Measurements from ENCODE around the gene FOXO4.

Gene FOXO4

DNA sequence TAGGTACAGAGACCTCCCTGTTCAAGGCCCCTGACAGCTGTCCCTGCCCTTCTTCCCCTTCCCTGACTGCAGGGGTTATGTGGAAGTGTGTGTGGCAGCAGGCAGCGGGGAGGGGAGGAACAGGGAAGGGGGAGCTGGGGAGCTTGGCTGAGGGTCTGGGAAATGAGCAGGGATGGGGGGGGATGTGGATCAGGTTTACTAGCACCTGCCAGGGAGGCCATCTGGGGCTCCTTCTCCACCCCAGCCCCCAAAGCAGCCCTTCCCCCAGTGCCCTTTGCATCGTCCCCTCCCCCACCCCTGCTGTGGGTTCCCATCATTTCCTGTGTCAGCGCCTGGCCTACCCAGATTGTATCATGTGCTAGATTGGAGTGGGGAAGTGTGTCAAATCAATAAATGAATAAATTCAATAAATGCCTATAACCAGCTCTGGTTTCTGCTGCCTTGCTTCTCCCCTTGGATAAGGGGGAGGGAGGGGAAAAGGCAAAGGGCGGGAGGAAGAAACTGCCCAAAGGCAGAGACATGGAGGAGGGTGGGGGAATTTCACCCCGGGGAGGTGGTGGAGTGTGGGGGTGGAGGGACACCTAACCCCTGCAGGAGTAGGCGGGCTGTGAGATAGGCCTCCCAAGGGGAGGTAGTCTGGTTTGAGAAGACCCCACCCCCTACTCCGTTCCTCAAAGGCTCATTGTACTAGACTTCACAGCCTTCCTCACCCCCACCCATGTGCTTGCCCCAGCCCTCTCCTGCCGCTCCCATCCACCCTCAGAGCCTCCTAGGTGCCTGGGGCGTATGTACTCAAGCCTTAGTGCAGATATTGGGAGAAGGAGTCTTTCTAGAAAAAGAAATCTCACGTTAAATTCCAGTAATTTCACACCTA lies 7.7 kb downstream of the FOXO4 start:
- no peaks in the 10 kb centered on the region for H3K9me3 ChIP-seq (ENCODE audit: low read length)
- no peaks in the 10 kb centered on the region for H3K9me2 ChIP-seq (ENCODE audit: low read depth, low read length)
- no peaks in the 10 kb centered on the region for H3K79me2 ChIP-seq (ENCODE audit: insufficient read depth, low read length)
- H3K4me2 ChIP-seq (ENCODE audit: low read length) = peak overlapping the region; percentile 16; the same call in 1 of the 2 replicates
- no peaks in the 10 kb centered on the region for H4K20me1 ChIP-seq (ENCODE audit: insufficient read depth, low read length)
- no peaks in the 10 kb centered on the region for H3F3A ChIP-seq (ENCODE audit: insufficient read depth, low read length)
- H2AFZ ChIP-seq (ENCODE audit: low read length) = no peak overlapping the region
- H3K4me3 ChIP-seq (ENCODE audit: low read depth, low read length, poor library complexity, severe bottlenecking) = no peak overlapping the region
- H3K4me1 ChIP-seq (ENCODE audit: insufficient read depth, low read length, severe bottlenecking) = peaks cover 19% of the 10 kb centered on the region
- TF ChIP-seq, protein P1, sequence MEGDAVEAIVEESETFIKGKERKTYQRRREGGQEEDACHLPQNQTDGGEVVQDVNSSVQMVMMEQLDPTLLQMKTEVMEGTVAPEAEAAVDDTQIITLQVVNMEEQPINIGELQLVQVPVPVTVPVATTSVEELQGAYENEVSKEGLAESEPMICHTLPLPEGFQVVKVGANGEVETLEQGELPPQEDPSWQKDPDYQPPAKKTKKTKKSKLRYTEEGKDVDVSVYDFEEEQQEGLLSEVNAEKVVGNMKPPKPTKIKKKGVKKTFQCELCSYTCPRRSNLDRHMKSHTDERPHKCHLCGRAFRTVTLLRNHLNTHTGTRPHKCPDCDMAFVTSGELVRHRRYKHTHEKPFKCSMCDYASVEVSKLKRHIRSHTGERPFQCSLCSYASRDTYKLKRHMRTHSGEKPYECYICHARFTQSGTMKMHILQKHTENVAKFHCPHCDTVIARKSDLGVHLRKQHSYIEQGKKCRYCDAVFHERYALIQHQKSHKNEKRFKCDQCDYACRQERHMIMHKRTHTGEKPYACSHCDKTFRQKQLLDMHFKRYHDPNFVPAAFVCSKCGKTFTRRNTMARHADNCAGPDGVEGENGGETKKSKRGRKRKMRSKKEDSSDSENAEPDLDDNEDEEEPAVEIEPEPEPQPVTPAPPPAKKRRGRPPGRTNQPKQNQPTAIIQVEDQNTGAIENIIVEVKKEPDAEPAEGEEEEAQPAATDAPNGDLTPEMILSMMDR (IDR thresholded peaks at IDR 0.05; ENCODE audit: low read length) = no peak
- TF ChIP-seq EZH2 (IDR thresholded peaks at IDR 0.05; ENCODE audit: borderline replicate concordance, low read length) = no peak
- H3K27me3 ChIP-seq (ENCODE audit: insufficient read depth, low read length) = no peaks in the 10 kb centered on the region
- H3K36me3 ChIP-seq (ENCODE audit: insufficient read depth, low read length) = peaks cover 6% of the 10 kb centered on the region
- H3K27ac ChIP-seq (ENCODE audit: low read depth, low read length, poor library complexity, severe bottlenecking) = no peak overlapping the region
- no peak overlapping the region; the same call in 1 of the 2 replicates for H3K9ac ChIP-seq (ENCODE audit: low read length)

DNA sequence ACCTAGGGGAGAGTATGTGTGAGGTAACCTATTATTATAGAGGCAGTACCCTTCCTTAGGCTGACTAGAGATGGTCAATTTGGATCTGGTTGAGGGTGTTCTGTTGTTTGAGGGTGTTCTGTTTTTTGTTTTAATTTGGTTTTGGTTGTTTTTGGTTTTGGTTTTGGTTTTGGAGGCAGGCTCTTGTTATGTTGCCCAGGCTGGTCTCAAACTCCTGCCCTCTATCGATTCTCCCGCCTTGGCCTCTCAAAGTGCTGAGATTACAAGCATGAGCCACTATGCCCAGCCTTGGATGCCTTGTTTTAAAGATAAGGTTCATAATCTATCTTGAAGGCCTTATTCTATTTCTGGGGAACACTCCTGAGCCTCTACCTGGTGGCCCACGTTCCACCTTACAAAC lies 10.0 kb downstream of the FOXO4 start:
- Histone ChIP-seq H4K20me1 (ENCODE audit: insufficient read depth, low read length) (no peaks in the 10 kb centered on the region), H3K9ac (ENCODE audit: low read length) (no peak overlapping the region), H3F3A (ENCODE audit: insufficient read depth, low read length) (no peaks in the 10 kb centered on the region), H3K27me3 (ENCODE audit: insufficient read depth, low read length) (no peaks in the 10 kb centered on the region), H3K36me3 (ENCODE audit: insufficient read depth, low read length) (peaks cover 24% of the 10 kb centered on the region), H3K27ac (ENCODE audit: low read depth, low read length, poor library complexity, severe bottlenecking) (no peak overlapping the region), H3K9me2 (ENCODE audit: low read depth, low read length) (no peaks in the 10 kb centered on the region), H3K4me2 (ENCODE audit: low read length) (no peak overlapping the region), H3K79me2 (ENCODE audit: insufficient read depth, low read length) (no peaks in the 10 kb centered on the region), H3K4me3 (ENCODE audit: low read depth, low read length, poor library complexity, severe bottlenecking) (no peak overlapping the region), H2AFZ (ENCODE audit: low read length) (no peak overlapping the region), H3K4me1 (ENCODE audit: insufficient read depth, low read length, severe bottlenecking) (peaks cover 30% of the 10 kb centered on the region), H3K9me3 (ENCODE audit: low read length) (no peaks in the 10 kb centered on the region)
- TF ChIP-seq, protein P1 (IDR thresholded peaks at IDR 0.05; ENCODE audit: low read length) = no peak
- TF ChIP-seq EZH2 (IDR thresholded peaks at IDR 0.05; ENCODE audit: borderline replicate concordance, low read length) = no peak

DNA sequence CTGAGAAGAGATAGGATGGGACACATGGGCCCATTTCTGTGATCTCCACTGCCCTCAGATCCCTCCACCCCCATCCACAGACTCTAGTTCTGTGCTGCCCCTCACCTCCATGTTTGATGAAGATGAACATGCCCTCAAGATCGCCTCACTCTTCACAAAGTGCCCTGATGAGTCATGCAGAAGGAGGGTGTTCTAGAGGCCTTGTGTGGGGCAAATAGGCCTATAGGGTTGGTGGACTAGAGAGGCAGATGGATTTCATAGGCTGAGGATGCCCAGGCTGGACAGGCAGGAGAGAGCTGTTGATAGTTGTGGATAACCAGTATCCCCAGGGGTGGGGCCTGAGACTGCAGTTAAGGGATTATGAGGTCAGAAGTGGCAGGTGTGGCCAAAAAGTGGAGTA lies 10.8 kb downstream of the FOXO4 start, which contains the start of gene CXorf65:
Gene CXorf65, minus strand, starts transcription at position 314 of the 400 bp plus-strand sequence. Its CDS starts 184 bp downstream, at position 130.
- Histone ChIP-seq H3K4me3 (ENCODE audit: low read depth, low read length, poor library complexity, severe bottlenecking) (no peak within 1 kb of the TSS), H3K79me2 (ENCODE audit: insufficient read depth, low read length) (no peaks in the 10 kb centered on the region), H3F3A (ENCODE audit: insufficient read depth, low read length) (no peaks in the 10 kb centered on the region), H3K4me1 (ENCODE audit: insufficient read depth, low read length, severe bottlenecking) (peaks cover 38% of the 10 kb centered on the region), H3K9me2 (ENCODE audit: low read depth, low read length) (no peaks in the 10 kb centered on the region), H2AFZ (ENCODE audit: low read length) (no peak within 1 kb of the TSS), H3K9me3 (ENCODE audit: low read length) (no peaks in the 10 kb centered on the region), H3K36me3 (ENCODE audit: insufficient read depth, low read length) (peaks cover 24% of the 10 kb centered on the region), H3K27me3 (ENCODE audit: insufficient read depth, low read length) (no peaks in the 10 kb centered on the region), H3K4me2 (ENCODE audit: low read length) (no peak within 1 kb of the TSS), H3K9ac (ENCODE audit: low read length) (no peak within 1 kb of the TSS), H3K27ac (ENCODE audit: low read depth, low read length, poor library complexity, severe bottlenecking) (no peak within 1 kb of the TSS), H4K20me1 (ENCODE audit: insufficient read depth, low read length) (no peaks in the 10 kb centered on the region)
- TF ChIP-seq, protein P1 (IDR thresholded peaks at IDR 0.05; ENCODE audit: low read length) = no peak
- no peak for TF ChIP-seq EZH2 (IDR thresholded peaks at IDR 0.05; ENCODE audit: borderline replicate concordance, low read length)

Data from OCI-LY1 (cell line).